ENCODE results near the gene TADA1.
"Not testable (repeated sequence)": the region's sequence is repeated elsewhere in the genome, so short reads cannot be mapped to it uniquely, and the experiment has no call there.

The TADA1 gene

GRCh38 chr1:166895766-166896165 lies 19.7 kb upstream of the TADA1 start:
- in situ Hi-C loops (cut with HindIII; ENCODE audit: low sequenced_read_pairs) = no loop called here

GRCh38 chr1:166889776-166890175 lies 13.7 kb upstream of the TADA1 start:
- in situ Hi-C loops (cut with HindIII; ENCODE audit: low sequenced_read_pairs) = no loop called here

GRCh38 chr1:166888373-166889111 lies 12.5 kb upstream of the TADA1 start:
- in situ Hi-C loops (cut with HindIII; ENCODE audit: low sequenced_read_pairs) = no loop called here

GRCh38 chr1:166884971-166885370 lies 8.9 kb upstream of the TADA1 start:
- in situ Hi-C loops (cut with HindIII; ENCODE audit: low sequenced_read_pairs) = no loop called here

GRCh38 chr1:166884040-166884642 lies 8.1 kb upstream of the TADA1 start:
- in situ Hi-C loops (cut with HindIII; ENCODE audit: low sequenced_read_pairs) = no loop called here

- in situ Hi-C loops (cut with HindIII; ENCODE audit: low sequenced_read_pairs) = no loop called here
These were observed 6.8 kb upstream of the TADA1 start for GRCh38 chr1:166882893-166883292.

GRCh38 chr1:166878173-166878917 lies 2.3 kb upstream of the TADA1 start:
- in situ Hi-C loops (cut with HindIII; ENCODE audit: low sequenced_read_pairs) = not testable (repeated sequence)

- in situ Hi-C loops (cut with HindIII; ENCODE audit: low sequenced_read_pairs) = no loop called here
These were observed 425 bp upstream of the TADA1 start for GRCh38 chr1:166876540-166876838.

GRCh38 chr1:166875302-166875733 lies 746 bp downstream of the TADA1 start:
- in situ Hi-C loops (cut with HindIII; ENCODE audit: low sequenced_read_pairs) = no loop called here

- in situ Hi-C loops (cut with HindIII; ENCODE audit: low sequenced_read_pairs) = no loop called here
These were observed 1.6 kb downstream of the TADA1 start for GRCh38 chr1:166874464-166874863.

- in situ Hi-C loops (cut with HindIII; ENCODE audit: low sequenced_read_pairs) = no loop called here
These were observed 5.5 kb downstream of the TADA1 start for GRCh38 chr1:166870584-166870983.

- in situ Hi-C loops (cut with HindIII; ENCODE audit: low sequenced_read_pairs) = no loop called here
These were observed 6.6 kb downstream of the TADA1 start for GRCh38 chr1:166869318-166870099.

- in situ Hi-C loops (cut with HindIII; ENCODE audit: low sequenced_read_pairs) = no loop called here
These were observed 7.4 kb downstream of the TADA1 start for GRCh38 chr1:166868639-166869038.

GRCh38 chr1:166865926-166866325 lies 10.1 kb downstream of the TADA1 start:
- in situ Hi-C loops (cut with HindIII; ENCODE audit: low sequenced_read_pairs) = no loop called here

GRCh38 chr1:166859597-166859996 lies 16.5 kb downstream of the TADA1 start:
- in situ Hi-C loops (cut with HindIII; ENCODE audit: low sequenced_read_pairs) = no loop called here

- in situ Hi-C loops (cut with HindIII; ENCODE audit: low sequenced_read_pairs) = no loop called here
These were observed 17.2 kb downstream of the TADA1 start for GRCh38 chr1:166858726-166859419.

GRCh38 chr1:166857995-166858394 lies 18.1 kb downstream of the TADA1 start:
- in situ Hi-C loops (cut with HindIII; ENCODE audit: low sequenced_read_pairs) = no loop called here

- in situ Hi-C loops (cut with HindIII; ENCODE audit: low sequenced_read_pairs) = no loop called here
These were observed 20.5 kb downstream of the TADA1 start for GRCh38 chr1:166855558-166855957.

GRCh38 chr1:166852918-166853317 lies 23.1 kb downstream of the TADA1 start:
- in situ Hi-C loops (cut with HindIII; ENCODE audit: low sequenced_read_pairs) = no loop called here

GRCh38 chr1:166849135-166849534 lies 26.9 kb downstream of the TADA1 start:
- in situ Hi-C loops (cut with HindIII; ENCODE audit: low sequenced_read_pairs) = no loop called here

- in situ Hi-C loops (cut with HindIII; ENCODE audit: low sequenced_read_pairs) = no loop called here
These were observed 27.9 kb downstream of the TADA1 start for GRCh38 chr1:166848193-166848592.
